ENCODE results near the gene ADGRB3.

The ADGRB3 gene

DNA sequence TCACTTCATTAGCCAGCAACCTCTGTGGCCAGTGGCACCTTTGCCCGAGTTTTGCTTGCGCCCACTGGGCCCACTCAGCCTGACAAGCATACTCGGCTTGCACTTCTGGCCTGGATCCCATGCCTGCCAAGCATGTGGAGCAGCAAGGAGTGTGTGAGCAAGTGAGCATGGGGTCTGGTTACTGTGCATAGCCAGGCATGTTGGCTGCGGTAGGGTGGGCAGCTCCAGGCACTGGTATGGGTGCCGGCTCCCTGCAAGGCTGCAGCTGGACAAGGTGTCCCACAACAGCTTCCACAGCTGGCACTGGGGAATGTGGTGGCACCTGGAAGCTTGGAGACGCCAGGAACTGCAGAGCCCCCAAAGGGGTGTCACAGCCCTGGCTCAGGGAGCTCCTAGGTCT is 510.0 kb downstream of the ADGRB3 start:
- no peak for DNase-seq

DNA sequence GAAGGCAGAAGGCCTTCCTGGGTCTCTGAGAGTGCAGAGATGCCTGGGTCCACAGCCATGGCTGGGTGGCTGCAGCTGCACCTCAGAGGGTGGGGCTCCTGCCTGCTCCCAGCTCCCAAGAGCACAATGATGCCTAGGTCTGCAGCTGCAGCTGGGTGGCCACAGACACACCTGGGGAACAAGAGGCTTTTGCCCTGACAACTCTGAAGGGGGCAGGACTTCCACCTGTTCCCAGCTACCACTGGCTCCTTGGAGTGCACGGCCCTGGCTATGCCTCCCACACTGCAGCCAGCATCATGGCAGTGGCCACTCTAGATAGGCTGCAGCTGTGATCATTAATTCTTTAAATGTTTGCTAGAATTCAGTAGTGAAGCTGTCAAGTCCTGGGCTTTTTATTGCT is 511.3 kb downstream of the ADGRB3 start:
- DNase-seq: no peak

DNA sequence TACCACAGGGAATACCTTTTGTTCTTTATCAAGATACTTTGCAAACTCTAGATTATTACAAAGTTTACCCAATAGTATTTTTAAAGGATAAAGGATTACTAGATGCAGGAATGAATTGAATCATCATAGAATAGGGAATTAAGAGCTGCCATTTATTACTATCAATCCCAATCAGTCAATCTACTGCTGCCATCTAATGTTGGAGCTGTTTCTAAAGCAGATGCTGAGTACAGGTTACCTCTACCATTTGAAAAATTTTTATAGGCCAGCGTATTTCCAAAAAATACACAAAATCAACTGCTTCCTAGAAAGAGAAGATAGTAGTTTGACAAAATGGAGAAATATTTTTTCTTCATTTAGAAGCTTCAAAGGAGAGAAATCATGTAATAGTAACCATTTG is 520.4 kb downstream of the ADGRB3 start:
- peak in 1 of 2 experiments; percentile 14 for DNase-seq

DNA sequence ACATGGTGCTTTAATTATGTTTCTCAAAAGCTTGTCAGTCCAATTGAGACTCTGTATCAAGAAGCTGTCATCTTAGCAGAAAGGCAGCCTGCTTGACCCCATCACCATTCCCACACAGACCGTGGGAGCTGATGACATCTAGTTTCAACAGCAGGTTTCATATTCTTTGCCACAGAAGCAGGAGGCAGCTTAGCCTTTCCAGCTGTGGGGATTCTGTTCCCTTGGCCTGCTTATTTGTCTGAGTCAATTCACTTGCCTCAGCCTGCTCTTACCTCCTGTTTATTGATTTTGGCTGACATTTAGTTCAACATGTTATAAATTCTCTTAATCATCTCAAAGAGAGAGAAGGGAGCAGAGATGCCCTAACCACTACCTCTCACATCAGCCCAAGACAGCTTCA is 527.7 kb downstream of the ADGRB3 start:
- DNase-seq: no peak

DNA sequence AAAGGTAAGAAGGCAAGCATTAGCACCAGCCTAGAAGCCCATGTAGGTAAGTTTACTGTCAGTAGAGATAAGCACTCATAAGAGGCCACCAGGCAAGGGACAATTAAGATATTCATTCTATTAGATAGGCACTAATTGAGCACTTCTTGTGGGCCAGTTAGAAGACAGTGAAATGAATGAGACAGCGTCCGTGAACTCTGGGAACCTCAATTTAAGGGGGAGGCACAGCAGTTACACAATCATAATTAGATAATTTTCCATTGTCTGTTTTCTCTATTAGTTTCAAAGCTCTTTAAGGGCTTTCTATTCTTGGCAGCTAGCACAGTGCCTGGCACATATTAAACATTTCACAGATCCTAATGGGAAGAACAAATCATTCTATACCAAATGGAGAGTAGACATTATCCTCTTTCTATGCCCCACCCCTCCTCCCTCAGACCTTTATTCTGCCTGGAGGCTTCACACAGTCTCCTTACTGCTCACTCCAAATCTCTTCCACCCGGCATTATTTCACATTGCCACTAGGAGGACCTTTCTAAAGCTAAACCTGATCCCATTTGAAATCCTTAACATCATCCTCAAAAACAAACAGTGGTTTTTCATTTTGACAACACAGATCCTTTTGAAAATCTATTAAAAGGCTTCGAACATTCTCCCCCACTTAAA is 529.6 kb downstream of the ADGRB3 start:
- peak in 1 of 2 experiments; percentile 8 for DNase-seq

DNA sequence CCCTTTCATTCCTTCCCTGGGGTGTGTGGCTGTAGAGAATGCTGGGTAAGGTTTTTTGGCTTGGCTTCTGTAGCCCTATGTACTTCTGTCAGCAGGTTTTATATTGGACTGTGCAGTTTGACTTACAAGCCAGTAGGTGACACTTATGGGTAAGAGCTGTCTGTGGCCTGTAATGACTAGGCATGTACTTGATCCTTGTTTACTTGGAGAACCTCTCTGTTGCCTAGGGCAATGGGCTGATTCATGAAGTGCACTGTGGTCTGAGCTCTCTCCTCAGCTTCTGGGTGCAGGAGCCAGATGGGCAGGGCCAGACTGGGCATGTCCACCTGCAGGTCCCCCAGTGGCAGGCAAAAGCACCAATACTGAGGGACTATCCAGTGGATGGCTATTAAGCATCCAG is 544.6 kb downstream of the ADGRB3 start:
- peak in 1 of 2 experiments; percentile 20 for DNase-seq

DNA sequence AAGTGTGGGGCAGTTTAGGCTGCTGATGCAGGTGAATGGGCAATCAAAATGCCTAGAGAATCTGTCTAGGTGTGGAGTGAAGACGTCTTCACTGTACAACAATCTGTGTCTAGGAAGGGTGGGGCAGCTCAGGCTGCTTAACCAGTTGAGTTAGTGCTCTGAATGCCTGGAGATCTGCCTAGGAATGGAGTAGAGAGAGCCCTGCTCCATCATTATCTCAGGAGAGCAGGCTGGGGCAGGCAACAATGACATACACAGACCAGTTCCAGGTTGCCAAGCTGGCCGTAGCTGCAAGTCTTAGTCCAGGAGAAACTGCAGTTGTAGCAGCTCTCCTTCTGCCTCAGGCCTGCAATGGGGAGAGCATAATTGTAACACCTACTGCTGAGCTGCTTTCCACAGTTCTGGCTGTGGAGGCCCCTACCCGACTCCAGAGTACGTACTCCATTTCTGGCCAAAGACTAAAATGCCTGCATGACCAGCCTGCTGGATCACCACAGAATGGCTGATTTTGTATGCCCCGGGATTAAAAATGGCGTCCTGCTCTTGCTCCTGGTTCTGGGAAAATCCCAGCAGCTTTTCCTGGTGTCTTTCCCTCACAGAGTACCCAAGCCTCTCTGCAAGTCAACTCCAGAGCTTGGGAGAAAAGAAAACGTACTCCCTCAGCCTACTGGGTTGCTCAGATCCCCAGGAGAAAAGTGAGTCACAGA is 545.4 kb downstream of the ADGRB3 start:
- DNase-seq: no peak

DNA sequence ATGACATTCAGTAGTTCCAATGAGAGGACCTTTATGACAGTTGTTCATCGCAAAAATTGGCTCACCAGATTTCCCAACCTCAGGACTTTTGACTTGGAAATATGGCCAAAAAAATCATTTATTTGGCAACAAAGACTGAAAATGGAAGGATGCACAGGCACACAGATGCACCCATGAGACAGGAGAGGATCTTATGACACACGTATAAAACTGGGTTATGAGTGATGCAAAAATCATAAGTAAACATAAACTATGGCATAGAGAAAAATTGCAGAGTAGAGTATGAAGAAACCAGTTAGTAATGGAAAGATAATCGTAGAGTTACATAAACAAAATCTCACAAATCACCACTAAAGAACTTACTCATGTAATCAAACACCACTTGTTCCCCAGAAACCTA is 546.9 kb downstream of the ADGRB3 start:
- DNase-seq: no peak

DNA sequence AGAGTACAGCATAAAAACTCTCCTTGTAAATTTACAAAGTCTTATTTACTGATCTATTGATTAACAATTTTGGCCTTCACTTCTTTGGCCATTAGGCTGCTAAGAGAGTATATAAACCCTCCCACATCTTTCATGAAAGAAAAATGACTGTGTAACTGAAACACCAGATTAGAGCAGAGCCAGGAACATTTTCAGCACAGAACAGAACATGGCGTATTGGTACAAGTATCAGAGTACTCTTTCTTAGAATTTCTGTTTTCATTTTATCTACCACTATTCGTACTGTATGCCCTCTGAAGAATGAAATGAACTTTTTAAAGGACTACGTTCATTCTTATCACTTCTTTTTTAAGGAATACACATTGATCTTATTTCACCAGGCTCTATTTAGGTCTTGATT is 550.2 kb downstream of the ADGRB3 start:
- no peak for DNase-seq

DNA sequence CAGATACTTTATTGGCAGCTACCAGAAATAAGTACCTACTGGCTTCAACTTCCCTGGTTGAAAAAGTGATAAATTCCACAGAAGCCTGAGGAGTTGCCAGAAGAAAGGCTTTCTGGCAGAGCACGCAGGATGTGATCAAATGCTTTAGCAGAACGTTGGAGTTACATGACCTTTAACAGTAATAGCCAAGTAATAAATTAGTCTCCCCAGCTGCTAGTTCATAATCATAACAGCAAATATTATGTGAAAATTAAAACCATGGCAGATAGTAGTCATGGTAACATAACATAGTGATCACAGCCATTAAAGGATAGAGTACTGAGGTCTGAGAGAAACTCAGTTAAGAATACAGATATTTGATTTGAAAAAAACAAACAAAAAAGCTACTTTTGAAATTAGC is 567.7 kb downstream of the ADGRB3 start:
- peak in 1 of 2 experiments; percentile 4 for DNase-seq

DNA sequence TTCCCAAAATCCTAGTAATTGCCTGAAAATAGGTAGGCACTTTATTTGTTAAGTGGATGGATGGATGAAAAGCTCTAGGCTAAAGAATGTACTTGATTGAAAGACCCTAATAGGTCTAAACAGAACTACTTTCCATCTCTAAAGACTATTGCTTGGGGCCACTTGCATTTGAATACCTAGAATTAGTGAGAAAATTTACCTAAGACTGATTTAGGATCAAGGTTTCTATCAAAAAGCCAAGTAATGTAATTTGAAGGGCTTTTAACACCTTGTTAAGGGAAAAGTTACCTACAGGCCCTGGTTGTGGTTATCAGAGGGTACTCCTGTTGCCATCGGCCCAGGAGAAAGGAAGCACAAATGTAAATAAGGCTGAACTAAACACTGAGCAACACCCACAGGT is 581.0 kb downstream of the ADGRB3 start:
- DNase-seq: no peak

DNA sequence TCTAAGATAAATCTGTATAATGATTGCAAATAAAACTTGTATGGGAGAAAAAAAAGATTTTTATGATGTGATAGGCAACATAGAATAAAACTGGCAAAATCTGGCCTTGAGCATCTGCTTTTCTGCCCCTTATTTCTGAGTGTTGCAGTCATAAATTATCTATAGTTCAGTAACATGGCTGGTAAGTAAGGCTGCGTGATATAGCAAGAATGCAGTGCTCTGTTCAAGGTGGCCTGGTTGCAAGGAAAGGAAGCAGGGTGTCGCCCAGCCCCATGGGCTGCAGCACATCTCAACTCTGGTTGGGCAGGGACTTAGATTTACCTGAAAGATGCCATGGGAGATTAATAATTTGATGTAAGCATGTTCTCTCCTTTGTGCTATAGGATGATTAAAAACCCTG is 582.3 kb downstream of the ADGRB3 start:
- no peak for DNase-seq

DNA sequence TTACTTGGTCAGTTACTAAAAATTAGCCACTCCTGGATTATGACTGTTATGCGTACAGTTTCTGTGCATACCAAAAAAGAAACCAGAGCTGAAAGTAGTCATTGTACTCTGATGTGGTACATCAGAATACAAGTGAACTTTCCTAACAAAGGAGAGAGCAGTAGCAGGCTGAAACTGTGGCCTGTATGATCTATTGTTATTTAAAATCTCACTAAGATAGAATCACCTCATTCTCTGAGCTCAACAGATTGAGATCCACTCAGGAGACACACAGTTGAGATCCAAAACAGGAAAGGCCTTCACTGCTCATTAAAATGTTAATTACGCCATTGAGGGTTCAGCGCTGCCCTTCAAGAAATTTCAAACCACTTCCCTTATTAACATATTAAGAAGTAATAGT is 585.3 kb downstream of the ADGRB3 start:
- DNase-seq: no peak

DNA sequence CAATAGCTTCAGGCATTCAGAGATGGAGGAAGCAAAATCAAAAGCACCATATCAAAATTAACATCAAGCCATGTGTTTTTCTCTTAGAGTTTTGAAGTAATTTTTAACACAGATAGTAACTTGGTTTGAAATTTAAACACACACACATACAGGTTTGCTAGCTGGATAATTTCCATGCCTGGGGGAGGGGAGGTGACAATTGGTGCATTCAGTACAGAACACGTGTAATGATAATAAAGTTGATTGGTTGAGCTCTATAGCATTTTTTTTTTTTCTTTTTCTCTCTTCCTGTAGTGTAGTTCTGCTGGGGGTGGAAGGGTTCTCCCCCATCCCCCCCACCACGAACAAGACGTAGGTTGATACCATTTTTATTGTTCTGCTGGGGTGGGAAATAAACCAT is 596.9 kb downstream of the ADGRB3 start:
- DNase-seq: peak in 1 of 2 experiments; percentile 6

DNA sequence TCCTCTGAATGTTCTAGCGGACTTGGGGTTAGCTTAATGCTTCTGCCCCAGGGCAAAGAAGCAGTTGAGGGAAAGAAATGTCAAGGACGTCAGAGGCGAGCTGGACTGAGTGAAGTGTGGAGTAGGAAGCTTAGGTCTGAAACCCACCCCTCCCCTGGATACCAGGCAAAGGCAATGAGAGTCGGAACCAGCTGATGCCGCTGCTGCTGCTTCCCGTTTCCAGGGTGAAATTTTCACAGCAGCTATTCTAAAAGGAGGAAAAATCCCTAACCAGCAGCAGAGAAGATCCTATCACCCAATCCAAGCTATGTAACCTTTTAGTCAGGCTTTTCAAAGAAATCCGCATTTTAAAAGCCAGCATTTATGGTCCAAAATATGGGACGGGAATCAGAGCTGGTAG is 597.4 kb downstream of the ADGRB3 start:
- DNase-seq: peak; percentile 11 to 60

DNA sequence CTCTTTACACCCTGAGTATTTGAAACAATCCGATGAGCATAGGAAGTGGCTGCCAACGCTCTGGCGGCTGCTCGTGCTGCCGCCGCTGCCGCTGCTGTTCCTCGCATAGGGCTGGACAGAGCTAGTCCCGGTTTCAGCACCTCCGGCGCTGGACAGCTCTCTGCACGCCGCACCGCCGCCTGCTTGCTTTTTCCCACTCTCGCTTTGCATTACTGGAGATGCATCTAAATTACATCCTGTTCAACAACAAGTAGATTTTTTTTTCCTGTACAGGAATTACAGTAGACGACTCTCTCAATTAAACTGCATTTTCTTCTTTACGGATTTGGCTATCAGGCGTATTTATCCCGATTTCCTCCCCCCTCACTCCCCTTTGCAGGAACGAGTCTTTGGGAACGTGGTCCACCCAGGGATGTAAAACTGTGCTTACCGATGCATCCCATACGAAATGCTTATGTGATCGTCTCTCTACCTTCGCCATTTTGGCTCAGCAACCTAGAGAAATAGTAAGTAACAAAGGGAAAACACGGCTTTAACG is 597.9 kb downstream of the ADGRB3 start:
- DNase-seq: peak; percentile 48 to 73

DNA sequence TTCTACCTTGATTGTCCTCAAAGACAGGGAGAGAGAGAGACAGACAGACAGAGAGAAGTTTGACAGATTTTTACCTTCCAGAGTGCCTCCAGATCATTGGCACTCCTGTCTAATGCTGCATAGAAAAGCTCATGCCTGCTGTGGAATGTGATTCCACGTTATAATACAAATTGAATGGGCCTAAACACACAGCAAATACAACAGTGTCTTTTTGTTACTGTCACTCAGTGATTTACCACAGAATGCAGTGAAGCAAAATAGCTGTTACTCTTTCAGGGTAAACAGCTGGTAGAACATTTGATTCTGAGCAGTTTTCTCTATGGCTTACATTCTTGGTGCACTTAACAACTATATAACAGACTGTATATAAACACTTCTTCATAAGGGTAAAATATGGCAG is 603.0 kb downstream of the ADGRB3 start:
- DNase-seq: no peak

DNA sequence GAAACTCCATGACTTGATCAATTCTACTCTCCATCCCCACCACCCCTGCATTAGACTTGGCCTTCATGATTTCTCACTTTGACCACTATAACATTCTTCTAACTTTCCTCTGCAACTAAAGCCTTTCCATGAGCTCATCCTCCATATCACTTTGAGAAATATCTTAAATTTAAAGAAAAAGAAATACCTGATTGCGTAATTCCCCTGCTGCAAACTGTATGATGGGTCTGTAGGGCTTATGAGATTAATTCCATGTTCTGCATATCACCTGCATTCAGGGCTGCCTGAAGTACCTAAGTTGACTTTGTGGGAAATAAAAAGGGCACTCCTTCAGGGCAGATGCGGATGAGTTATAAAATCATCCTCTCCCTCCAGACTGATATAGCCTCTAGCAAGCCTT is 611.9 kb downstream of the ADGRB3 start:
- no peak for DNase-seq

DNA sequence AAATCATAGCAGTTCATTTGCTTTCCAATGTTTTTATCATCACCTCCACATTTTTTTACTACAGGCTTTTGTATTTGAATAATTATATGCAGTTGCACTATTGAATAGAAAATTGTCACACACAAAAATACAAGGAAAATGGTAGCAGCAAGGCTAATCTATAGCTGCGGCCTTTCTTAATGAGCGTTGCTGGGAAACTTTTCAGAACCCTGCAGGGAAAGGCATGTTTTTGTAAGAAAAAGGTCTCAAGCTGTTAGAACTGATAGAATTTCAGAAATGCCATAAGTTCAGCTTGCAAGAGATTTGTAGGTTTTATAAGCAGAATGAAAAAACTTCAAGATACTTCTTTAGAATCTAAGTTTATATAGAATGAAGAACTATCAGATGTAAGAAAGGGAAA is 625.9 kb downstream of the ADGRB3 start:
- no peak for DNase-seq

DNA sequence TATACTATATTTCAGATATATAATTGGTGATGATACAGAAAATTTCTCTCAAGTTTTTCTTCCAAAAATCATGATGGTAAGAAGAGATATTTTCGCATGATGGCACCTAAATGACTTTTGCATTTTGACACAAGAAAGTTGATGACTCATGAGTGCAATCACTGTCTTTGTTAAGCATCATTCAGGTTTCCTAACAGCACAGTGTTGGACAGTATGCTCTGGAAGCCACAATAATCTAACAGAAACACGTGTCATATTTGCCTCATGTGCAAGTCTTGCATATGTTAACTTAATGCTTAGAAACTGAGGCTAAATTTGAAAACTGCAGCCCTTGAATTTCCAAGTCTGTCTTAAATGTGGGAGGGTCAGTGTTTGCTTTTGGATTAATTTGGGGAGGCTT is 628.2 kb downstream of the ADGRB3 start:
- DNase-seq: no peak

DNA sequence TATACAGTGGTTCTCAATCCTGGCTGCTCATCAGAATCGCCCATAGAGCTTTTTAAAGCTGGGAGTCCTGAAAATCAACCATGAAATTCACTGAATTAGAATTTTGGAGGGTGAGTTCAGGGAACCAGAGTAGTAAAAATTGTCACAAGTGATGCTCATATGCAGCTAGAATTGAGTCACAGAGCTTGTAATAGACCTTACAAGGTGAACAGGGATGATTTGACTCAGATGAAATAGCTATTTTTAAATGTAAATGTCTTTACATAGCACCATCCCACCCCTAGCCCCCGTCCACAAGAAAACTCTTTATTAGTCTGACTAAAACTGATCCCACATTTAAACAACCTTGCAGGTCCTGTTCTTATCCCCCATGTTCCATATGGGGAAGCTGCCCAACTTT is 630.0 kb downstream of the ADGRB3 start:
- no peak for DNase-seq

DNA sequence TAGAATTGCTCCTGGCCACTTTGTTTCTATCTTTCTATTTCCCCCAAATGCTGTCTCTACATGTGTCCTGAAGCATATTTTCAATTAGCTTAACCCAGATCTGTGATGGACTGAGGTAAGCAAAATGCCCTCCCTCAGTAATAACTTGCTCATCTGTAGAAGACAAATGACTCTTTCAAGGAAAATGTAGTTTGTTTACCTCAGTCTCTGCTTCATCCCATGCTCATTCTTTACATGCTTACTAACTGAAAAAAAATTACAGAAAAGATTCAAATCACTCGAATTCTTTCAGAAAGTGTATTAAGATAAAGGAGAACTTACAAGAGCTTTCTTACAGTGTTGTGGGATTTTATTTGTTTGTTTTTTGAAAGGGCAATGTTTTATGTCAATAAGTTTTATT is 630.6 kb downstream of the ADGRB3 start:
- no peak for DNase-seq

DNA sequence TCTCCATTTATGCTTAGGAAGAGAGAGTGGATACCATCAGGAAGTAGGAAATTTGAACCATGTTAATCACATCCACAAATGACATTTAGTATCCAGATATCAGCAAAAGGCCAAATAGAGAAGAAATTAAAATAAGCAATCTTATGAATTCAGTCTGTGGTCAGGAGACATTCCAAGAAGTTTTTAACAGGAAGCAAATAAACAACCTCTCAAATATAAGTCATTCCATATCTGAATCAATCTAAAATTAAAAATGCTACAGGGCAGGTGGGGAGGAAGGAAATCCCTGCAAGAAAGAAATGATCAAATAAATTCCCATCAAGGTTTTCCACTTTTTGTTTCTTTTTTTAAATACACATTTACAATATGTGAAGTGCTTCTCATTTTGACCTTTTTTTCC is 641.1 kb downstream of the ADGRB3 start:
- DNase-seq: no peak

DNA sequence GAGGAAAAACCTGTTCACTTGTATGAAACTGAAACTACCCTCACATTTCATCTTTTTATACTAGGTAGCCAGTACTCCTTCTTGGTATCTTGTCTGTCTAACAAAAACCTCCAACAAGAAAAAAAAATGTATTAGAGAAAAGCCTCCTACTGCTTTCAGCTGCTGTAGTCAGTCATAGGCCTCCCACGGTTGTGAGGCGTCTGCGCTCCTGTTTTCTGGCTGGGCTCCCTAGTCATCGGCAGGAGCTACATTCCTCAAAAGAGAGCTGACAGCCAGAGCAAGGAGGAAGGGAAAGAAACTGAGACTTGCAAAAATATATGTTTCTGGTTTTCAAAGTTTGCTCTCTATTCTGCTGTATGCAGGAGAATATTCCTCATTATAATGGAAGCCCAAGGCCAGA is 644.7 kb downstream of the ADGRB3 start:
- no peak for DNase-seq

DNA sequence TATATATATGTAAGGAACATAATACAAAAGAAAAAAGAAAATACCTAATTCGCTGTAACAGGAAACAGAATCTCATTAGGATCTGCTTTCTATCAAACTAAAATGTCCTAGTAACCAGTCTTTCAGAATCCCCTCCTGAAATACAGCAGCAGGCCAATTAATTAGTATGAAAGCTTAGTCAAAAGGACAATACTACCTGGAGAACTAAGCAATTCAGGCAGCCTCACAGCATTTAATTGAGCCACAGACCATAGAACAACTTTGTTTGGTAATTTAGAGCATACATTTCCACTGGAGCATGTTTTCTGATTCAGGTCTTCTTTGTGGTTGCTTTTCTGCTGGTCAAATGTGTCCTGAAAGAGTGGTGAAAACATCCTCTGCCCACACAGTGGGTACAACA is 645.8 kb downstream of the ADGRB3 start:
- peak in 1 of 2 experiments; percentile 29 for DNase-seq
